NCI-H128 (cell line): ENCODE measurements around the gene RAE1.
"Not testable (repeated sequence)": the region's sequence is repeated elsewhere in the genome, so short reads cannot be mapped to it uniquely, and the experiment has no call there.

Source experiments
- DNase-seq: peaks from one replicate; lab custom pipeline; 2025; ENCODE audit not compliant: unreplicated experiment; lab: John Stamatoyannopoulos, UW

RAE1 gene

GRCh38 chr20:57411406-57412283, 60.6 kb downstream of the RAE1 start:
- no peak for DNase-seq

GRCh38 chr20:57412347-57413029, 61.4 kb downstream of the RAE1 start:
- DNase-seq, result no peak

- DNase-seq, result no peak
Observed at GRCh38 chr20:57413986-57414385, 62.9 kb downstream of the RAE1 start.

GRCh38 chr20:57414867-57415592, 64.0 kb downstream of the RAE1 start:
- no peak for DNase-seq

DNA sequence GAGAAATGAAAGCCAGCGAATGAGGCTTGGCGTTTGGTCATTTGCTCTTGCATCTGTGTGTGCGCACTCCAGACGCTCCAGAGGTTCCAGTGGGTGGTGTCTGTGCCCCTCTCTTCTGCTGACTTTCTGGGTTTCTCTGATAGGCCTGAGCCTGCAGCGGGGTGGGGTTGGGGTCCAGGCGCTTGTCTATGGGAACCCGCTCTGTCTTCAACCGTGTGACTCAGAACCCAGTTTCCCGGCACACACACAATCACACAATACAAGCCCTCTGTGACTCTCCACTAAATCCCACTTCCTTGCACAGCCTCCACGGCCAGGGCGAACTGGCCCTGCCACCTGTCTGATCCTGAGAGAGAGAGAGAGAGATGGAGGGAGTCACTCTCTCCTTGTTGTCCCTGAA, 64.7 kb downstream of the RAE1 start:
- no peak for DNase-seq

DNA sequence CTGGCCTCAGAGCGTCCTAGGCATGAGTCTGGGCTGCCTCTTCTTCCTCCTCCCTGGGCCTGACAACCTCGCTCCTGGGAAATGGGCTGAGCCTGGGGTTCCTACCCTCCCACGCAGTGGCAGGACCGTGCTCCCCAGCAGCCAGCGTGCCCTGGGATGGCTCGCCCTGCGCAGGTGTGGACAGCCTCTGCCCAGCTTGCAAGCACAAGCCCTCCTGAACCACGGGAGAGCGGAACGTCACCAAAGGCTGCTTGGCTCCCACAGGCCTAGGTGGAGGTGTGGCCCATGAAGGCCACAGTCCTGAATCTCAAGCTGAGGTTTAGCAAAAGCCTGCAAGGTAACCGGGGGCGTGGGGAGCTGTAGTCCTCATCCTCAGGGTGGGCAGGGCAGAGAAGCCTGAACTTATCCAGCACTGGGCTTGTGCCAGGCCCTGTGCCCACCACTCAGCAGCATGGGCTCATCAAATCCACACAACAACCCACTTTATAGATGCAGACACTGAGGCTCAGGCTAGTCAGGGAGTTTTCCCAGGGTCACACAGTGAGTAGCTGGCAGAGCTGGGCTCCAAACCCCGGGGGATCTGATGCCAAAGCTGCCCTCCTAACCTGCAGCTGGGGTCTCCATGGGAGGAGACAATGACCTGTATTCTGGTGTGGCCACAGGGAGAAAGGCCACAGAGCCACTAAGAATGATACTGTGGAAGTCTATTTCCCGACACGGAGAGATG, 65.4 kb downstream of the RAE1 start:
- no peak for DNase-seq

GRCh38 chr20:57417051-57417689, 66.1 kb downstream of the RAE1 start:
- no peak for DNase-seq

- no peak for DNase-seq
Observed at GRCh38 chr20:57417830-57418780, 67.0 kb downstream of the RAE1 start.

GRCh38 chr20:57419479-57419878, 68.4 kb downstream of the RAE1 start:
- DNase-seq, result not testable (repeated sequence)

DNA sequence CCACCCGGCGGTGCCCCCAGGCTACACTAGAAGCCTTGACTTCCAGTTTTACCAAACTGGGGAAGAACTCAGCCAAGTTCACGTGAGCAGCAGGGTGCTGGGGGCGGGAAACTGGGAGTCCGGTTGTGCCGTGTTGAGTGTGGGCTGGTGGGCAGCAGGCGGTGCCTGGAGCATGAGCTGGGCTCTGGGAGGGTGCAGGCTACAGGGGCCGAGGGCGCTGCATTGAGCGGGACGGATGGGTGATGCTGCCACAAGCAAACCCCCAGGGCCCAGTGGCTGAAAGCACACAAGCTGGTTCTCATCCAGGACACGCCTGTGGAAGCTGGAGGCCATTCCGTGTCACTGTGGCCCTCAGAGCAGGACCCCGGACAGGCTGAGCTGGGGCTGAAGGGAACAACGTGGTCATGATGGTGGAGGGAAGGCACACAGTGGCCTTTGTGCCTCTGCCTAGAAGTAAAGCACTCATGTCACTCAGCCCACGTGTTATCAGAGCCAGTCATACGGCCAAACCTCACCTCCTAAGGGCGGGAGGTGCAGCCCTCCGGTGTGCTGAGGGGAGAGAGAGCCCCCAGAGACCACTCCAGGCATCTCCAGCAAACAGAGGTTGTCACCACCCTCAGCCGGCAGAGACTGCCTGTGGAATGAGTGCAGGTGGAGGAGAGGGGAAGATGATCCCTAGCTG, 69.7 kb downstream of the RAE1 start:
- DNase-seq, result no peak

- DNase-seq, result no peak
Observed at GRCh38 chr20:57421253-57422220, 70.5 kb downstream of the RAE1 start.

DNA sequence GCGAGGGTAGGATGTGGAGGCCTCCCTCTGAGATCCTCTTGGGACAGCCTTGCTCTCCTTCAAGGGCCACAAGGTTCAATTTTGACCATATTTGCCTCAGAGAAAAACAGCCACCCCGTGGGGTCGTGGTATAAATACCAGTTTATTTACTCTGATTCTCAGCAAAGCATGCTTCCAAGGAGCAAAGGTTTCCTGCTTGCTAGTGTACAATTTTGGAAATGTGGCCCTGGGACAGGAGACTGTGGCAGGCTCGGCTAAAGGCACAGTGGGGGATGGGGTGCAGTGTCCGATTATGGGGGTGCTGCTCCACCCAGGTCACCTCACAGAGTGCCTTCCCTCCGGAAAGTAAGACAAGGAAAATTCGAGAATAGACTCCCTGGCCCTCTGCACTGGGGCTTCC, 71.2 kb downstream of the RAE1 start:
- no peak for DNase-seq

- no peak for DNase-seq
Observed at GRCh38 chr20:57425150-57426013, 74.3 kb downstream of the RAE1 start.

DNA sequence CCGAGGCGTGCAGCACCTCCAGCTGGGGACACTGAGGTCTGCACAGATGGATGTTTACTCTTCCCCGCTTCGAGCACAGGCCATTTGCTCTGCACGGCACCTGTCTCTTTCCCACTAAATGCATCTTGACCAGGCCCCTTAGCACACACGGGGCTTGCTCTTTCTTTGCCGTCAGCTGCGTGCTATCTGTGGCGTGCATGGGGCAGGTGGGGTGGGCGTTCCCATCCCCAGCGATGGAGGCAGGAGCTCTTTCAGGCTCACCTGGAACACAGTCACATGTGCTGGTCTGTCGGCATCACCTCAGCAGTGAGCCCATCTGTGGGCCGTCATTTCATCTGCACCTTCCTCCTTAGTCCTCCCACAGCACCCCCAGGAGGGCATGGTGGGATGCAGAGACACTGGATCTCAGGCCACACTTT, 75.2 kb downstream of the RAE1 start:
- DNase-seq, result no peak

GRCh38 chr20:57426831-57427230, 75.8 kb downstream of the RAE1 start:
- no peak for DNase-seq

DNA sequence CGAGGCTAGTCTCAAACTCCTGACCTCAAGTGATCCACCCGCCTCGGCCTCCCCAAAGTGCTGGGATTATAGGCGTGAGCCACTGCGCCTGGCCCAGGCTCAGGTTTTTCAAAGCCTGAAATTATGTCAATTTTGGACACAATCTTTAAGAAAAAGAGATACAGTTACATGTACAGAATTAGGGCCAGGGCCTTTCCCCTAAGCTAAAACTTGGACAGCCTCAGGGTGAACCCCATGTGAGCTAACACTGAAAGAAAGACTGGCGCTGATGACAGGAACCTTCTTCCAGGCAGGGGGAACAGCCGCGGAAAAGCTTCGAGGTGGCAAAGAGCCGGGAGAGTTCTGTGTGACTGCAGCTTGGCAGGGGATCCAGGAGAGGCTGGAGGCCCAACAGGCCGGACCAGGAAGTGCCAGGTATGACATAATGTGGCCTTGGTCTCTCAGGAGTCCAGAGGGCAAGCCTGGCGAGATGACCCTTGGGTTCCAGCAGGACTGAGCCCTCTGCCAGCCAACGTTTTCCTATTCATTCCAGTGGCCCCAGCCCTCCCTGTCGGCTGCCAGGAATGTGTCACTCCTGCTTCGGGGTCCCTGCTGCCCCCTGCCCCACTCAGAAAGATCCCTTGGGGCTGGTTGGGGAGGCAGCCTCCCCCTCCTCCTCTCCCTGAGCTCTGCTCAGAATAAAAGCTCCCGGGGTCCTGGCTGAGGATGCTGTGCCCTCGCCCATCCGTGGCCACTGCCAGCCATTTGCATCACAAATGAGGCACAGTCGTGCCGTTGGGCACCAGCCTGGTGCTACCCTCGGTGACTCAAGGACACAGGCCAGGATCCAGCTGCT, 77.5 kb downstream of the RAE1 start:
- DNase-seq, result no peak
